Osteocyte (in vitro differentiated cells): ENCODE measurements around the gene SRGAP2C. TPM values are rescaled to one million over a fixed set of nuclear protein-coding genes. Genes with fewer than 3 reads are reported as not detected.
"Not testable (repeated sequence)": the region's sequence is repeated elsewhere in the genome, so short reads cannot be mapped to it uniquely, and the experiment has no call there.

ENCODE experiments used
- DNase-seq: peaks from one replicate; pipeline ENCODE4 v3.0.0; 2021; ENCODE audit warnings: mixed read lengths; ENCODE audit not compliant: unreplicated experiment; ENCODE audit errors: extremely low spot score
- H3K27ac Mint-ChIP-seq: one replicate; pipeline ENCODE4 v1.8.0; 2021; ENCODE audit warnings: mild to moderate bottlenecking, mixed read lengths; ENCODE audit not compliant: unreplicated experiment
- H3K27me3 Mint-ChIP-seq: one replicate; pipeline ENCODE4 v1.8.0; 2021; ENCODE audit warnings: mixed read lengths; ENCODE audit not compliant: unreplicated experiment
- H3K36me3 Mint-ChIP-seq: one replicate; pipeline ENCODE4 v1.8.0; 2021; ENCODE audit warnings: mixed read lengths; ENCODE audit not compliant: unreplicated experiment
- H3K4me1 Mint-ChIP-seq: one replicate; pipeline ENCODE4 v1.8.0; 2021; ENCODE audit warnings: mixed read lengths; ENCODE audit not compliant: unreplicated experiment
- H3K4me3 Mint-ChIP-seq: one replicate; pipeline ENCODE4 v1.8.0; 2021; ENCODE audit warnings: mild to moderate bottlenecking, moderate library complexity, mixed read lengths; ENCODE audit not compliant: unreplicated experiment
- H3K9me3 Mint-ChIP-seq: one replicate; pipeline ENCODE4 v1.8.0; 2021; ENCODE audit warnings: mixed read lengths; ENCODE audit not compliant: unreplicated experiment
- total RNA-seq: library from RNA; stranded (reverse); gene quantifications from 2 replicates; pipeline ENCODE4 v1.2.1, GENCODE V29; 2021

SRGAP2C gene
- total RNA-seq, 1 donor from 2014 or later = 45.4 TPM

GRCh38 chr1:121161199-121161901 lies 23.4 kb upstream of the SRGAP2C start:
- not testable (repeated sequence) for H3K4me1 Mint-ChIP-seq, H3K27me3 Mint-ChIP-seq, H3K27ac Mint-ChIP-seq, DNase-seq, H3K9me3 Mint-ChIP-seq, H3K36me3 Mint-ChIP-seq, H3K4me3 Mint-ChIP-seq

- not testable (repeated sequence) for H3K4me3 Mint-ChIP-seq, DNase-seq, H3K27me3 Mint-ChIP-seq, H3K36me3 Mint-ChIP-seq, H3K9me3 Mint-ChIP-seq, H3K4me1 Mint-ChIP-seq, H3K27ac Mint-ChIP-seq
Measured at GRCh38 chr1:121163850-121164757, 20.7 kb upstream of the SRGAP2C start.

GRCh38 chr1:121165296-121165695 lies 19.5 kb upstream of the SRGAP2C start:
- not testable (repeated sequence) for H3K27me3 Mint-ChIP-seq, H3K36me3 Mint-ChIP-seq, H3K9me3 Mint-ChIP-seq, H3K4me1 Mint-ChIP-seq, H3K4me3 Mint-ChIP-seq, DNase-seq, H3K27ac Mint-ChIP-seq

- DNase-seq, H3K9me3 Mint-ChIP-seq, H3K27ac Mint-ChIP-seq, H3K4me1 Mint-ChIP-seq, H3K36me3 Mint-ChIP-seq, H3K4me3 Mint-ChIP-seq, H3K27me3 Mint-ChIP-seq: not testable (repeated sequence)
Measured at GRCh38 chr1:121167225-121167738, 17.5 kb upstream of the SRGAP2C start.

GRCh38 chr1:121168152-121168668 lies 16.6 kb upstream of the SRGAP2C start:
- not testable (repeated sequence) for H3K27me3 Mint-ChIP-seq, H3K4me1 Mint-ChIP-seq, H3K27ac Mint-ChIP-seq, H3K9me3 Mint-ChIP-seq, H3K36me3 Mint-ChIP-seq, H3K4me3 Mint-ChIP-seq, DNase-seq

GRCh38 chr1:121176649-121177048 lies 8.1 kb upstream of the SRGAP2C start:
- not testable (repeated sequence) for DNase-seq, H3K27ac Mint-ChIP-seq, H3K36me3 Mint-ChIP-seq, H3K4me1 Mint-ChIP-seq, H3K27me3 Mint-ChIP-seq, H3K4me3 Mint-ChIP-seq, H3K9me3 Mint-ChIP-seq

- H3K4me3 Mint-ChIP-seq, H3K27me3 Mint-ChIP-seq, H3K27ac Mint-ChIP-seq, H3K4me1 Mint-ChIP-seq, DNase-seq, H3K36me3 Mint-ChIP-seq, H3K9me3 Mint-ChIP-seq: not testable (repeated sequence)
Measured at GRCh38 chr1:121178197-121178596, 6.6 kb upstream of the SRGAP2C start.

GRCh38 chr1:121183867-121184266 lies 908 bp upstream of the SRGAP2C start:
- H3K4me3 Mint-ChIP-seq = peak overlapping the region; percentile 44
- H3K9me3 Mint-ChIP-seq, DNase-seq, H3K4me1 Mint-ChIP-seq, H3K27ac Mint-ChIP-seq, H3K27me3 Mint-ChIP-seq, H3K36me3 Mint-ChIP-seq: not testable (repeated sequence)

GRCh38 chr1:121185140-121185708 lies 449 bp downstream of the SRGAP2C start:
- H3K4me3 Mint-ChIP-seq = peak overlapping the region; percentile 81
- DNase-seq, H3K36me3 Mint-ChIP-seq, H3K27me3 Mint-ChIP-seq, H3K9me3 Mint-ChIP-seq, H3K4me1 Mint-ChIP-seq: not testable (repeated sequence)
- peak overlapping the region; percentile 89 for H3K27ac Mint-ChIP-seq

- DNase-seq, H3K27me3 Mint-ChIP-seq, H3K4me3 Mint-ChIP-seq, H3K27ac Mint-ChIP-seq, H3K9me3 Mint-ChIP-seq, H3K4me1 Mint-ChIP-seq, H3K36me3 Mint-ChIP-seq: not testable (repeated sequence)
Measured at GRCh38 chr1:121186191-121186590, 1.4 kb downstream of the SRGAP2C start.

GRCh38 chr1:121187914-121188313 lies 3.1 kb downstream of the SRGAP2C start:
- not testable (repeated sequence) for H3K27me3 Mint-ChIP-seq, DNase-seq, H3K36me3 Mint-ChIP-seq, H3K27ac Mint-ChIP-seq, H3K4me1 Mint-ChIP-seq, H3K9me3 Mint-ChIP-seq
- H3K4me3 Mint-ChIP-seq = peak overlapping the region; percentile 61
